ENCODE data around the gene SEZ6. TPM values are rescaled to one million over a fixed set of nuclear protein-coding genes. Genes with fewer than 3 reads are reported as not detected.

The SEZ6 gene
- total RNA-seq, 1 donor from 2014 or later = not detected

- no peak for TF ChIP-seq CTCF (IDR thresholded peaks at IDR 0.05)
- Mint-ChIP-seq H3K4me1 (ENCODE audit: unreplicated experiment) (no peaks in the 10 kb centered on the region), H3K27ac (ENCODE audit: unreplicated experiment) (no peak overlapping the region), H3K9me3 (ENCODE audit: unreplicated experiment) (no peaks in the 10 kb centered on the region), H3K4me3 (ENCODE audit: unreplicated experiment) (no peak overlapping the region), H3K36me3 (ENCODE audit: unreplicated experiment) (peaks cover 46% of the 10 kb centered on the region), H3K27me3 (ENCODE audit: unreplicated experiment) (no peaks in the 10 kb centered on the region)
- DNase-seq (ENCODE audit: extremely low spot score, unreplicated experiment) = no peak
Observed at GRCh38 chr17:28920201-28920600, 85.6 kb downstream of the SEZ6 start.

DNA sequence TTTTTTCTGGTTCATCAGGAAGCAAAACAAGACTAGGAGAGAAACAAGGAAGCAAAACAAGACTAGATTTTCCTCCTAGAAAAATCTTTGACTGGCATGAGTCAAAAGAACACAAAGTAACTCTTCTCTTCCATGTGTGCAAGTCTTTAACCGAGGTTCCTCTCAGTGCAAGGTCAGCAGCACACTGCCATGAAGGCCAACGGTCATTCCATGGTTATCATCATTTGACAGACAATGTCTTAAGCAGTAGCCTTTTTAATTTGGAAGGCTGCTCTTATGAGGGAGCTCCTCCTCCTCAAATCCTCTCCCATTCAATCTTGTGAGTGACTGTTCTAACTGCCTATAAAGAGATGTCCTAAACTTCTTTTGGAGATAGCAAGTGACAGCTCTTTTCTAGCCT, 87.5 kb downstream of the SEZ6 start:
- Mint-ChIP-seq H3K9me3 (ENCODE audit: unreplicated experiment) (no peaks in the 10 kb centered on the region), H3K27me3 (ENCODE audit: unreplicated experiment) (no peaks in the 10 kb centered on the region), H3K27ac (ENCODE audit: unreplicated experiment) (no peak overlapping the region), H3K4me1 (ENCODE audit: unreplicated experiment) (no peaks in the 10 kb centered on the region), H3K36me3 (ENCODE audit: unreplicated experiment) (peaks cover 50% of the 10 kb centered on the region), H3K4me3 (ENCODE audit: unreplicated experiment) (no peak overlapping the region)
- TF ChIP-seq CTCF (IDR thresholded peaks at IDR 0.05) = no peak
- no peak for DNase-seq (ENCODE audit: extremely low spot score, unreplicated experiment)

DNA sequence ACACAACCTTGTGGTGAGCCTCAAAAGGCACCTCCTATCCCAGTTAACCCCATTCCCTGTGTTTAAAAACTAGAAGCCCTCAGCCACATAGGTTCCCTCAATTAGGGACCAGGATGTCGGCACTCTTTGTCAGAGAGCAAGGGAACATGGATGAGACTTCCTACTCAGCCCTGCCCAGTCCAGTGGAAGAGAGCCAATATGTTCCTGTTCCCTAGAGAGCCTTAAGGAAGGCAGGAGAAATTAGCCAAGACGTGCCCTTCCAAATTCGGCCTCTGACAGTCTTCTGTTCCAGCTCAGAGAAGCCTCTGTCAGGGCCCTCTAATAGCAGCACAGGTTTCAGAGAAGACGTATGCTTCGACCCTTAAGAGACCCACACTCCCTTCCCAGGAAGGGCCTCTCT, 88.4 kb downstream of the SEZ6 start:
- Mint-ChIP-seq H3K27me3 (ENCODE audit: unreplicated experiment) (no peaks in the 10 kb centered on the region), H3K9me3 (ENCODE audit: unreplicated experiment) (no peaks in the 10 kb centered on the region), H3K27ac (ENCODE audit: unreplicated experiment) (no peak overlapping the region), H3K4me3 (ENCODE audit: unreplicated experiment) (no peak overlapping the region), H3K4me1 (ENCODE audit: unreplicated experiment) (no peaks in the 10 kb centered on the region), H3K36me3 (ENCODE audit: unreplicated experiment) (peaks cover 54% of the 10 kb centered on the region)
- no peak for DNase-seq (ENCODE audit: extremely low spot score, unreplicated experiment)
- no peak for TF ChIP-seq CTCF (IDR thresholded peaks at IDR 0.05)

DNA sequence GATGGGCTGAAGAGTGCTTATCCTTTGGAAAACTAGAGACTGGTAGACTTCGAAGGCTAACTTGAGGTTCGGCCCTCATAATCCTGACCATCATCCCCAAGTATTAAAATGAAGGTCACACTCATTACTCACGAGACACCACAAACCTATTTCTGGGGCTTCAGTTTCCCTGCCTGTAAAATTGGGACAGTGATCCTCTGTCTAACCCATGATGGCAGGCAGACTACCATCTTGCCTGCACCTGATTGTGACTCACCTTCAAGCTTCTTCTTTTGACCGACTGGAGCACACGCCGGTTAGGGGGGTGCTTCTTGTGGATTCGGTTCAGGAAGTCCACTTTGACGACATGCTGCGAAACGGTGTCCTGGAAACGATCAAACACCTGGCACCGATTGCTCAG, 88.8 kb downstream of the SEZ6 start:
- H3K4me3 Mint-ChIP-seq (ENCODE audit: unreplicated experiment) = no peak overlapping the region
- no peak overlapping the region for H3K27ac Mint-ChIP-seq (ENCODE audit: unreplicated experiment)
- DNase-seq (ENCODE audit: extremely low spot score, unreplicated experiment) = no peak
- H3K36me3 Mint-ChIP-seq (ENCODE audit: unreplicated experiment) = peaks cover 57% of the 10 kb centered on the region
- no peak for TF ChIP-seq CTCF (IDR thresholded peaks at IDR 0.05)
- no peaks in the 10 kb centered on the region for H3K27me3 Mint-ChIP-seq (ENCODE audit: unreplicated experiment)
- H3K4me1 Mint-ChIP-seq (ENCODE audit: unreplicated experiment) = no peaks in the 10 kb centered on the region
- no peaks in the 10 kb centered on the region for H3K9me3 Mint-ChIP-seq (ENCODE audit: unreplicated experiment)

DNA sequence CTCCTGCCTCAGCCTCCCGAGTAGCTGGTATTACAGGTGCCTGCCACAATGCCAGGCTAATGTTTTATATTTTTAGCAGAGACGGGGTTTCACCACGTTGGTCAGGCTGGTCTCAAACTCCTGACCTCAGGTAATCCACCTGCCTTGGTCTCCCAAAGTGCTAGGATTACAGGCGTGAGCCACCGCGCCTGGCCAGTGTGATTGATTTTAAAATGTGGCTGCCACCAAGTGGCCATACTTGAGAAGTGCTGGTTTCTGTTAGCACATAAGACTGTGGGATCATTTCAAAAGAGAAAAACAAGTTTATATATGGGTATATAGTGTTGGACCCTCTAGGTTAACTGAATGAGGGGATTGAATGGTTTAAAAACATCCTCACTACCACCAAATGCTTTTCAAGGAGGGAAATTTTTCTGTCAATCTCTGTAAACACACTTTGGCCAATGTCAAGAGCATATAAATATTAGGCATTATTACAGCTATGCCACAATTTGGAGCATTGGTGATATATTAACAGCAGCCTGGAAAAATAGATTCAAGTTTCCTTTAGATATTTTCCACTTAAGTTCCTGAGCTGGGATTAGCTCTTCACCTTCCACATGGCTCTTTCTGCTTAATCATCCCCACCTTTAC, 89.4 kb downstream of the SEZ6 start:
- Mint-ChIP-seq H3K9me3 (ENCODE audit: unreplicated experiment) (no peaks in the 10 kb centered on the region), H3K27me3 (ENCODE audit: unreplicated experiment) (no peaks in the 10 kb centered on the region), H3K4me3 (ENCODE audit: unreplicated experiment) (no peak overlapping the region), H3K36me3 (ENCODE audit: unreplicated experiment) (peaks cover 53% of the 10 kb centered on the region), H3K27ac (ENCODE audit: unreplicated experiment) (no peak overlapping the region), H3K4me1 (ENCODE audit: unreplicated experiment) (no peaks in the 10 kb centered on the region)
- TF ChIP-seq CTCF (IDR thresholded peaks at IDR 0.05) = peak; percentile 78
- DNase-seq (ENCODE audit: extremely low spot score, unreplicated experiment) = no peak
